KOPT-K1 (cell line): Measurements from ENCODE around the gene FERD3L.
"Not testable (repeated sequence)": the region's sequence is repeated elsewhere in the genome, so short reads cannot be mapped to it uniquely, and the experiment has no call there.

Source experiments
- H3K27ac ChIP-seq: fragments of 200-600 bp; sonication (generic); 2 replicates; pipeline ENCODE4 v1.5.1; 2016; ENCODE audit warnings: antibody characterized with exemption, mild to moderate bottlenecking, low read depth, low read length; ENCODE audit not compliant: poor library complexity, severe bottlenecking
- H3K36me3 ChIP-seq: fragments of 200-600 bp; sonication (generic); 2 replicates; pipeline ENCODE4 v1.5.1; 2017; ENCODE audit warnings: antibody characterized with exemption, mild to moderate bottlenecking, low read length, moderate library complexity; ENCODE audit not compliant: insufficient read depth
- H3K9me3 ChIP-seq: fragments of 200-600 bp; sonication (generic); 2 replicates; pipeline ENCODE4 v1.5.1; 2017; ENCODE audit warnings: antibody characterized with exemption, low read length, mild to moderate bottlenecking; ENCODE audit not compliant: insufficient read depth, poor library complexity, severe bottlenecking

FERD3L gene

GRCh38 chr7:19144661-19145433 is at the start of gene FERD3L:
Gene FERD3L (minus strand): TSS chr7:19145421. CDS start chr7:19145362, 59 bp downstream.
- Histone ChIP-seq H3K9me3 (peaks cover 10% of the 10 kb centered on the region), H3K36me3 (no peaks in the 10 kb centered on the region), H3K27ac (no peak within 1 kb of the TSS)

- H3K27ac ChIP-seq, H3K9me3 ChIP-seq, H3K36me3 ChIP-seq: not testable (repeated sequence)
These were observed 49.2 kb upstream of the FERD3L start for GRCh38 chr7:19194417-19194816.

- Histone ChIP-seq H3K9me3 (peaks cover 7% of the 10 kb centered on the region), H3K36me3 (no peaks in the 10 kb centered on the region), H3K27ac (no peak overlapping the region)
These were observed 36.4 kb upstream of the FERD3L start for GRCh38 chr7:19181634-19182033.

- Histone ChIP-seq H3K9me3 (peaks cover 5% of the 10 kb centered on the region), H3K36me3 (no peaks in the 10 kb centered on the region), H3K27ac (no peak overlapping the region)
These were observed 33.4 kb upstream of the FERD3L start for GRCh38 chr7:19178595-19178994.

GRCh38 chr7:19177269-19177668 is 32.0 kb upstream of the FERD3L start:
- H3K9me3 ChIP-seq = no peaks in the 10 kb centered on the region
- H3K27ac ChIP-seq = no peak overlapping the region
- H3K36me3 ChIP-seq = no peaks in the 10 kb centered on the region

- Histone ChIP-seq H3K9me3 (no peaks in the 10 kb centered on the region), H3K27ac (no peak overlapping the region), H3K36me3 (no peaks in the 10 kb centered on the region)
These were observed 30.0 kb upstream of the FERD3L start for GRCh38 chr7:19175241-19175640.

GRCh38 chr7:19161671-19162070 is 16.4 kb upstream of the FERD3L start:
- H3K36me3 ChIP-seq = no peaks in the 10 kb centered on the region
- H3K9me3 ChIP-seq = no peaks in the 10 kb centered on the region
- no peak overlapping the region for H3K27ac ChIP-seq

GRCh38 chr7:19146699-19147098 is 1.5 kb upstream of the FERD3L start:
- no peaks in the 10 kb centered on the region for H3K36me3 ChIP-seq
- peaks cover 10% of the 10 kb centered on the region for H3K9me3 ChIP-seq
- no peak overlapping the region for H3K27ac ChIP-seq

- Histone ChIP-seq H3K9me3 (peaks cover 10% of the 10 kb centered on the region), H3K36me3 (no peaks in the 10 kb centered on the region), H3K27ac (no peak overlapping the region)
These were observed 354 bp upstream of the FERD3L start for GRCh38 chr7:19145434-19146115.

GRCh38 chr7:19143881-19144574 is 1.2 kb downstream of the FERD3L start:
- Histone ChIP-seq H3K27ac (no peak overlapping the region), H3K36me3 (no peaks in the 10 kb centered on the region), H3K9me3 (peaks cover 10% of the 10 kb centered on the region)

GRCh38 chr7:19139706-19140327 is 5.4 kb downstream of the FERD3L start:
- Histone ChIP-seq H3K9me3 (peaks cover 3% of the 10 kb centered on the region), H3K27ac (no peak overlapping the region), H3K36me3 (no peaks in the 10 kb centered on the region)

- Histone ChIP-seq H3K9me3 (no peaks in the 10 kb centered on the region), H3K36me3 (no peaks in the 10 kb centered on the region), H3K27ac (no peak overlapping the region)
These were observed 11.3 kb downstream of the FERD3L start for GRCh38 chr7:19133886-19134285.

- Histone ChIP-seq H3K36me3 (no peaks in the 10 kb centered on the region), H3K9me3 (no peaks in the 10 kb centered on the region), H3K27ac (no peak overlapping the region)
These were observed 11.8 kb downstream of the FERD3L start for GRCh38 chr7:19133390-19133789.

GRCh38 chr7:19128856-19129255 is 16.4 kb downstream of the FERD3L start:
- Histone ChIP-seq H3K27ac (no peak overlapping the region), H3K36me3 (no peaks in the 10 kb centered on the region), H3K9me3 (no peaks in the 10 kb centered on the region)

- H3K36me3 ChIP-seq = no peaks in the 10 kb centered on the region
- no peak overlapping the region for H3K27ac ChIP-seq
- peaks cover 7% of the 10 kb centered on the region for H3K9me3 ChIP-seq
These were observed 23.1 kb downstream of the FERD3L start for GRCh38 chr7:19121977-19122588.
